Activated CD4-positive, alpha-beta T cell treated with anti-CD3 and anti-CD28 coated beads, Interleukin-2, amount 50 U/mL, for 4 hours (primary cell): ENCODE measurements around the gene RAE1.

ENCODE experiments used
- DNase-seq, 2 experiments: peaks; one replicate each; pipeline ENCODE4 v3.0.0-alpha.2; 2020

The RAE1 gene, protein sequence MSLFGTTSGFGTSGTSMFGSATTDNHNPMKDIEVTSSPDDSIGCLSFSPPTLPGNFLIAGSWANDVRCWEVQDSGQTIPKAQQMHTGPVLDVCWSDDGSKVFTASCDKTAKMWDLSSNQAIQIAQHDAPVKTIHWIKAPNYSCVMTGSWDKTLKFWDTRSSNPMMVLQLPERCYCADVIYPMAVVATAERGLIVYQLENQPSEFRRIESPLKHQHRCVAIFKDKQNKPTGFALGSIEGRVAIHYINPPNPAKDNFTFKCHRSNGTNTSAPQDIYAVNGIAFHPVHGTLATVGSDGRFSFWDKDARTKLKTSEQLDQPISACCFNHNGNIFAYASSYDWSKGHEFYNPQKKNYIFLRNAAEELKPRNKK

DNA sequence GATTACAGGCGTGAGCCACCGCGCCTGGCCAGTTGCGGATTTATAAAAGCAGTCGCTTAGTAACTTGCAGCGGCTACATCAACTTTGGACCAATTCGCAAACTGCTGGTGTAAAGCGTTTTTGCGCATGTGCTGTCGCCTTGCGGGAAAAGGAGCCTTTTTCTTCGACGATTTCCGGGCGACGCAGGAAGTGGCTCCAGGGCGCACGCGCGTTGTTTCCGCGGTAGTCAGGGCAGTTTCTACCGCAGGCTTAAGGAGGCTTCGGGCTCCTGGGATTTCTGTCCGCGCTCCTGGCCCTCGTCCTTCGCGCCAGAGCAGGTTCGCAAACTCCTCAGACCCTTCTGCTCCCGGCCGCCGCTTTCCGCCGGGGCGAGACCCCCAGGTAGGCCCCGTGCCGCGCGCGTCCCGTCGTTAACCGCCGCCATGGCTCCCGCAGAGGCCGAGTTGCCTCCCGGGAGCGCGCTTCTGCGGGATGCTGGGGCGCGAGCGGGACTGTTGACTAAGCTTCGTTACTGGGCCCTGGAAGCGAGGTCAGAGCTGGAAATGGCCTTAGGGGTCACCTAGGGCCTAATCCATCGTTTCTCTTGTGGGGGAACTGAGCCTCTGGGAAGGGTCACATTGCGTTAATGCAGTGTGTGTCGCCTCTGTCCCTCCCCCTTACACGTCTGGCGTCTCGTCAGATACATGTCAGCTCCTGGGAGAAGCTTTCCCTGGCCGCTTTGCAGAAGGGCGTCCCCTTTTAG is at the start of gene RAE1:
TSS of gene RAE1 (plus strand) at position 214 of the 742 bp plus-strand sequence. CDS start 2,784 bp downstream, outside the sequence.
- DNase-seq: peak; percentile 85 to 87

DNA sequence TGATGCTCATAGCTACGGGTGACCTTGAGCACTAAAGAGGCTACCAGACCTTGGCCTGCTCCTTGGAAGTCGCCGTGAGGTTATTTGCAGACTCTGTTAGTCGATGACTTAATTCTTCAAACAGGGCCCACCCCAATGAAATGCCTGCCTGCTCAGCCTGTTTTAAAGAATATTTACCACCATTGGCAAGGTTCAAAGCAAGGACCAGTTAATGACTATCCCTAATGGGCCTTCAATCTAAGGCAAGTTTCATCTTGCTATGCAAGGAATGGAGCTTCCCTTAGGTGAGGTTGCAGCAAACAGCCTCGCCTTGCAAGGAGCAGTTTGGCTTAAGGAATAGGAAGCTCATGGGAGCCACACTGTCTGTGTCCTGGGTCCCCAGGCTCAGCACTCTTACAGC is 44.3 kb upstream of the RAE1 start:
- no peak for DNase-seq

DNA sequence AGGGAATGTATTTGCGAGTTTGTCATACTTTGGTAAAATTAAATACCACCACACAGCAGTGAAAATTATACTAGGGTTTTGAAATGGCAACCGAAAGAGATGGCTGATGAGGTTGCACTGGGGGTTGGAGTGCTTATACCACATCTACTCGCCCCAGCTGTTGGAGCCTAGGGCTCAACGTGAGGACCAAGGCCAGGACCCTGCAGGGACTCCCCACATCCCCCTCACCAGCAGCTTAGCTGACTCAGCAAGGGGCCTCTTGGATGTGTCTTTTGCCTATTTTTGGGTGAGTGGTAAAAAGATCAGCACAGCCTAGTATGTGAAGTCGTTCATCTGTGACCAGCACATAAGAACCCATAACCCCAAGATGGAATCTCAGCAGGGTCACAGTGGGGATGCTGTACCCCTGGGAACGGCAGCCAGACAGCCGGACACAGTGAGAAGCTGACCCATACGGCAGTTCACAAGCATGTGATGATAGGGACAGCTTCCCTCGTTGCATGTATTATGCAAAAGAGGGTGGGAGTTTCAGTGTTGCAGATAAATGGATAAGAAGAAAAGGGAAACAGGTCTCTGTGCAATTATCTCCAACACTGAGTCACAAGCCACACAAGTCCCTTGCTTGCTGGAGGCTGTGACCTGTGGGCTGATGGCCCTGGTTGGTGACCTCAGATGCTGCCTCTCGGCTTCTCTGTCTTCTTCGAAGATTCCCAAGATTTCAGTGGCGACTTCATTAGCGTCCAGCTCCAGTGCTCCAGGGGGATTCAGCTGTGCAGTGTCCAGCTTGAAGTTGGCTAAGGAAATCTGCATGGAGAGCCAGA is 42.4 kb upstream of the RAE1 start:
- DNase-seq: no peak

DNA sequence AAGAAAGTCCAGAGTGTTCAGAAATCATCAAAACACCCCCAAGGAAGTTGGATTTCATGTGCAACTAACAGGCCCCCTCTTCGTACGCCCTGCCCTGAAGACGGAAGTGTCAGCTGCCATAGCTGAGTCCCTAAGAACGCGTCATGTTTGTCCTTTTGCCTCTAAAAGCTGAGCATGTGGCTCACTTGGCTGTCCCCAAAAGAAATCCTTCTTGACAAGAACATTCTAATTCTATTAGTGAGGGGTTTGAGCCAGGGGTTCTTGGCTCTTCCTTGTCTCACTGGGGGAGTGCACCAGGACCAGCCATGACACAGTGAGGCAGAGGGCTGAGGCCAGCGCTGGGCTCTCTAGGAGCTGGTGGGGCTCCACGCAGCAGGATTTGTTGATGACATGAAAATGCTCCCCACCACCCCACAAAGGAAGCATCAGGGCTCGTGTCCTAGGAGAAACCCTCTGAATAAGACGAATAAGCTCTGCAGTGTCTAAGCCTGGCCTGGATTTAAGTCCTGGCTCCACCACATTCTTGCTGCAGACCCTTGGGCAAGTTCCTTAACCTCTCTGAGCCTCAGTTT is 41.4 kb upstream of the RAE1 start:
- DNase-seq: no peak

DNA sequence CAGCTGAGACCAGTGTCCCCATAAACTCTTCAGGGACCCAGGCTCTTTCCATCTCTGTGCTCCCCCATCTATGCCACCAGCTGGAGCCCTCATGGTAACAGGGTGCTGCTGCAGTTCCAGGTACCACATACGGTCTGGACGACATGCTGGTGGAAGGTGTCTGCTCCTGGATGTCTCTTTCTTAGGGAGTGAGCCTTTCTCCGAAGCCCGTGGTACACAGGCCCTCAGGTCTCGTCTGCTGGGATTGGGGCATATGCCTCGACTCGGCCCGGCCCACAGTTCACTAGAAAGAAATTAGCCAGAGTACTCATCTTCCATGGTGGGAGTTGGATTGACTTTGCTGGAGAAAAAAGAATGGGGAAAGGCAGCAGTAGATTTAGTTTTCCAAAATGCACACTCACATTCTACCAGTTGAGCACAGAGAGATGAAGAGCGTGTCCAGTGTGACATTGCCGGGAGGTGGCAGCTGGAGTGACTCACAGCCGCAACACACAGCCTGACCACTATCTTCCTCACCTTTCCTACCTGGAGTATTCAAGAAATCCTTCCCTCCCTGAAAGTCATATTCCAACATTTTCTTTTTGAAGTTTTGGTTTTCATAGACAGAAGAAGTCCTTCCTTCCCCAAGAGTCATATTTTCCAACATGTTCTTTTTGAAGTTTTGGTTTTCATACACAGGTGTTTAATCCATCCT is 40.1 kb upstream of the RAE1 start:
- DNase-seq: no peak

DNA sequence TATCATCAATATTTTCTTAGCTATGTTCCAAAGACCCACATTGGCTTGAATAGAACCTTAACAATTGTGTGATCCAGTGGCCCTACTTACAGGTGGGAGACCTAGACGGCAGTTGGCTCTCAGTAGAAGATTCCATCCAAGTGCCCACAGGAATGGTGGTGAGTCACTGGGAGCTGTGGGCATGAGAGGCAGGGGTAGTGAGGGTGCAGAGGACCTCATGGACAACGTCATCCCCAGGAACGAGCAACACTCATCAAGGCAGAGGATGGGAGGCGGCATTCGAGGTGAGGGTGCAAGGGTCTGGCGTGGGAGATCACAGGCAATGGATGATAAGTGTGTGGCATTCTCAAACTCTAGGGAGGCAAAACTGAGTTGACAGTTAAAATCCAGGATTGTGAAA is 38.9 kb upstream of the RAE1 start:
- no peak for DNase-seq

DNA sequence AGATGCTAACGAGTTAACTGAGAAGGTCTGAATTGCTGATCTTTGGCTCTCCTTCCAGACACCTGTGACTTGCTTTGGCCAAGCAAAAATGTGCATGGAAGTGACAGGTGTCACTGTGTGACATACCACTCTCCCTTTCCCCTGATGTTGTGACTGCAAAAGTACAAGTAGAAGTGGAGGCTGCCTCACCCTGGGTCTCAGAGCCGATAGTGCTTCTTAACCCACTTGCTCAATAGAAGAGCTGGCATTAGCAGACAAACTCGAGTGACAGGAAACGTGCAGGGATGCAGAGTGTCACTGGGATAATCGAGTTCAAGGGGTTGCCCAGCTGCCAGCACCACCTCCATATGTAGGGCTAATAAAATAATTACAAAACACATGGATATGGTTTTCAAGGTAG is 37.8 kb upstream of the RAE1 start:
- no peak for DNase-seq

DNA sequence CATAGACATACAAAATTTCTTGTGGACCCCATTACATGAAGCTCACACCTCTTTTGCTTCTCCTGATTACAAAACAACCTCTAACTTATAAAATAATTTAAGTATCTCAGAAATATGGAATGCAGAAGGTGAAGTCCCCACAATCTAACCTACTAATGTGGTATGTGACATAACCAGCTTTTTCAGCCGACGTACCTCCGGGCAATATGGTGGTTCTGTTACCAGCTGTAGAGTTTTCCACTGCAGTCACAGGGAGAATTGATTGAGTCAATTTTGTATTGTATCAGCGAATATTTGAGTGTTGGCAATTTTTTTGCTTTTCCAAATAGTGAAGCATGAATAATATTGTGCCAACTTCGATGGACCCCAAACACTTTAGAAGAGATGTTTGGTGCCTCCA is 37.1 kb upstream of the RAE1 start:
- DNase-seq: no peak

DNA sequence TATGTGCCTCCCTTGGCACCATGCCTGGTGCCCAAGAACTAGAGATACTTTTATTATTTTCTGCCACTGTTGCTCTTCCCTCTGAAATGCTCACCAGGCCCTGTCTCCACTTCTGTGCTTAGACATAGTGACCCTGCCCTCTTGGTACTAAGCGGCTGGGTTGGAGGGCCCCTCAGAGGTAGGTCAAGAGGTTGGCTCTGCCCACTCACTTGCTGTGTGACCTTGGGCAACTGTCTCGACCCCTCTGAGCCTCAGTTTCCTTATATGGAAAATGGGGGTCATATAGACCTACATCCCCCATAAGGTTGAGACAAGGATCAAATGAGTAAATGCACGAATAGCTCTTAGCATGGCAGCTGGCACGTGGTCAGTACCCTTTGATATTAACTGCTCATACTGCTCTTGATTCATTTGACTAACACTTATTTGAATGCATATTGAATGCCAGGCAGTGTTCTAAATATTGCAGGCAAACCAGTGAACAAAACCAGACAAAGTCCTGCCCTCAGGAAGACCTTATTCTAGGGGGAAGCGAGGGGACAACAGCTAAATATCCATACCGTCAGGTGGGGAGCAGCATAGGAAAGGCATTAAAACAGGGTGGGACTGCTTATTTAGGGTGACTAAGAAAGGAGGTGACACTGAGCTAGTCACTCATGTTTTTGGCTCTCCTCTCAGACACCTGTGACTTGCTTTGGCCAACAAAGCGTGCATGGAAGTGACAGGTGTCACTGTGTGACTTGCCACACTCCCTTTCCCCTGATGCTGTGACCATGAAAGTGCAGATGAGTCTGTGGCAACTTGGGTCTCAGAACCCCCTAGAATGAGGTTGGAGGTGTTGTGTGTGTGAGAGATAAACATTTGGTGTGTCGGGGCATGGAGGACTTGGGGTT is 35.7 kb upstream of the RAE1 start:
- DNase-seq: no peak

DNA sequence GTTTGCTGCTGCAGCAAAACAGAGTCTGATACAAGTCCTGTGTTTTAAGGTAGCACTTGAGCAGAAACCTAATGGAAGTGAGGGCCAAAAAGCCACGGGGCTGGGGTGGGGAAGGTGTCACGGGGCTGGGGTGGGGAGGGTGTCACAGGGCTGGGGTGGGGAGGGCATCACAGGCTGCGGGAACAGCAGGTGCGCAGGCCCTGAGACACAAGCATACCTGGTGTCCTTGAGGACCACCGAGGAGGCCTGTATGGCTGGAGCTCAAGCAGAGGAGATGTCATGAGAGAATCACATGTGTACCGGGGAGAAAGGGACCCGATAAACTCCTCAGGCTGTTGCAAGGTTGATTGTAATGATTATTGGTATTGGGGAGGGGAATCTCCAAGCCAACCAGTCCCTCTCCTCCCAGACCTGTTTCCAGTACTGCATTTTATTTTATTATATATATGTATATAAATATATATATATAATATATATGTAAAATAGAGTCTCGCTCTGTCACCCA is 35.0 kb upstream of the RAE1 start:
- no peak for DNase-seq

DNA sequence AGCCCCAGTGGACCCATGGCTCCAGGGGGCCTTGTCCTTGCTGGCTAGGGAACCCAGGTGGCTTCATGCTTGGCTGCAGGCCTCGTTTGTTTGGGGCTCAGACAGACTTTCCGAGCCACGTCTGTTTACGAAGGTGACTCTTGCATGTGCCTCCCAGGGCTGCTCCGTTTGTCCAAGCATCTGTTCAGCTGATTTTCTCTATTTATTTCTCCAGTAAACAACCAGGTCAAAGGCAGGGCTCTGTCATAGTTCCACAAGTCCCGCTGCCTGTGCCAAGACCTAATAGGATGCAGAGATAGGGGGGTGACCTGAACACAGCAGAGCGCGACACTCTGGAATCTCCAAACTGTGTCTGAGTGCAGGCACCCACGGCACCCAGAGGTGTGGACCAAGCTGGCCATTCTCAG is 34.3 kb upstream of the RAE1 start:
- no peak for DNase-seq

DNA sequence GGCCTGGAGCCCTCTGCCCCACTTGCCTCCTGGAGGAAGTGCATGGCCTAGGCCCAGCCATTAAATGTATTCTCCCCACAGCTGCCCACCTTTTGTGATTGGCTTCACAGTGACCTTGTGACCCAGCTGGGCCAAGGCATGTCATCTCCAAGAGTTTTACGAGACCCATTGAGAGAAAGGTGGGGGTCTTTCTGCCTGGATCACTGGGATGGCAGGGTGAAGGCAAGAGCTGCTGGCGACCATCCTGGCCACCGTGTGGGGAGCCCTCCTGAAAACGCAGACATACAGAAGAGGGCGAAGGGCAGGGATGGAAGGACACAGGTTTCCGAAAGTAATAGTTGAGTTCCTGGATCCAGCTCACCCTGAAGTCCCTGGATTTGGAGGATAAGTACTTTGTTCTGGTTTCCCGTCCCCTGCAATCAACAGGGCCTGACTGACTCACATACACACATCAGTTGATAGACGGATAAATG is 33.7 kb upstream of the RAE1 start:
- no peak for DNase-seq

DNA sequence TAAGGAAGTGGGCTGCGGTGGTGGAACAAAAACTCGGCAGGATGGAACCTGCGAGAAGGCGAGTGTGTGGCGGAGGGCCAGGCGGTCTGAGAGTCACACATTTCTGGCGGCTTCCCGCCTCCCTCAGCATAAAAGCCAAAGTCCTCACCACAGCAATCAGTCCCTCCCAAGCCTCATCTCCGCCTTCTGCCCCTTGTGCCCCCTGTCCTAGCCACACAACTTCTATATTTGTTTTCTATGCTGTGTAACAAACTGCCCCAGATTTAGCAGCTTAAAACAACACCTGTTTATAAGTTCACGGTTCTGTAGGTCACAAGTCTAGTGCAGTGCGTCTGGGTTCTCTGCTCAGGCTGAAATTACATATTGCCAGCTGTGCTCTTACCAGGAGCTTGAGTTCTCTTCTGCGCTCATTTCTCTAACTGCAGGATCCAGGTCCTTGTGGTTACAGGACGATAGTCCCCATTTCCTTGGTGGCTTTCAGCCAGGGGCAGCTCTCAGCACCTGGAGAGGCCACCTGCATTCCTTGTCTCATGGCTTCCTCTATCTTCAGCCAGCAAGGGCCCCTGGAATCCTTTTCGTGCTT is 33.2 kb upstream of the RAE1 start:
- DNase-seq: no peak

DNA sequence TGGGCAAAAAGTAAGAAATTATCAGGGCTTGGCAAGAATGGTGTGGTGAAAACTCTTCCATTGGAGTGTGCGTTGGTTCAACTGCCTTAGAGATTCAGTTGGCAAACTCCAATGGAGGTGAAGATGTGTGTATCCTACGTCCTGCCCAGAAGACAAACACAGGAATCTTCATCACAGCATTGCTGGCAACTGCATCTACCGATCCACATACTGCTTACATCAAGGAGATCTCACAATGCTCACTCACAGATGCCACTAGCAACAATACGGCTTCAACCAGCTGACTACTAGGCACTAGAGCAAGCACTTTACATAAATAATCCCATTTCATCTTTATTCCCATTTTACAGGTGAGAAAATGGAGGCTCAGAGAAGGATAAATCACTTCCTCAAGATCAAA is 31.5 kb upstream of the RAE1 start:
- DNase-seq: no peak

DNA sequence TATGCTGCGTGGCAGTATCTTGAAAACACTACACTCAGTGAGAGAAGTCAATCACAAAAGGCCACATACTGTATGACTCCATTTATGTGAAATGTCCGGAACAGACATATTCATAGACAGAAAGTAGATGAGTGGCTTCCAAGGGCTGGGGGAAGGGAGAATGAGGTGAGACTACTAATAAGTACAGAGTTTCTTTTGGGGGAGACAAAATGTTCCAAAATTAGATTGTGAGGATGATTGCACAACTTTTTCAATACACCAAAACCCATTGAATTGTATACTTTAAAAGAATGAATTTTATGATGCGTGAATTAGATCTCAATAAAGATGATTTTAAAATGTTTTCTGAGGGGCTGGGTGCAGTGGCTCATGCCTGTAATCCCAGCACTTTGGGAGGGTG is 30.7 kb upstream of the RAE1 start:
- DNase-seq: no peak

DNA sequence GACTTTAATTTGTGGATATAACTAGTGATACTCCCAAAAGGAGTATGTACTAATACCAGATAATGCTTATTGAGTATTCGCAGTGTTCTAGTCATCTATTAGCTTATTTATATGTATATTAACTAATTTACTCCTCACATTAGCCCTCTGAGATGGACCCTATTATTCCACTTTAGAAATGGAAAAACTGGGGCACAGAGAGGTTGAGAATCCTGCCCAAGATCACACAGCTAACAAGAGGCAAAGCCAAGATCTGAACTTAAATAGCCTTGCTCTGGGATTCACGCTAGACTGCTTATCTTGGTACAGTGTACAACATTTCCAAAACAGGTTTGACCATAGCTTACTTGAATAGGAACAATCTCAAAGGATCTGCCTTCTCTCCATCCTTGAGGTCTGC is 29.9 kb upstream of the RAE1 start:
- DNase-seq: no peak

DNA sequence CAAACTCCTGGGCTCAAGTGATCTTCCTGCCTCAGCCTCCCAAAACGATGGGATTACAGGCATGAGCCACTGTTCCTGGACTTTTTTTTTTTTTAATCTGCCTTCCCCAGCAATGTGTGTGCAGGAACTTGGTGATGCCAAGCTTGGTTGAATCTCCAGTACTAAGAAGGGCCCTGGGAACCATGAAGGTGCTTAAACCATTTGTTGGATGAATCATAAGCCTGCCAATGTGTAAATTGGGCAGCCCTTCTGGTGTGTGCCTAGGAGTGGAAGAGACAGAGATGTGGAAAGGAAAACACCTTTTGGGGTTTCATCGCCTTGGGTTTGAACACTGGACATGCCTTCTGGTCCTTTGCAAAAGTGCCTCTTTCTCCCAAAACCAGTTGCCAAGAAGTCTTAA is 28.6 kb upstream of the RAE1 start:
- no peak for DNase-seq

DNA sequence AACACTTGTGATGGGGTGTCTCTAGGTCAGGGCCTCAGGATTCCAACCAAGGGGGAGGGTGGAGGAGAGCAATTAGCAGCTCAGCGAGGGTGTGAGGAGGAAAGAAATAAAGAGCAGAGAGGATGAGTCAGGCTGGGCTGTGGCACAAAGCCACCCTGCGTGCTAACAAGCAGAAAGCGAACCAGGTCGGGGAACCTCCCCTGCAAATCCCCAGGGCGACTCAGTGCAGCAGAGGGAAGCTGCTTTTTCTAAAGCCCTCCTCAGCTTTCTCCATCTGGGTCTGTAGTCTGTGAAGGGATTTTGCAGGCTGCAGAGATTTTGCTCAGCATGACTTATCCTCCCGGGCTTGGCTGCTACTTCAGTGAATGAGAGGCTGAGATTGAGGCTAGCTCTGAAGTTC is 28.0 kb upstream of the RAE1 start:
- DNase-seq: no peak

DNA sequence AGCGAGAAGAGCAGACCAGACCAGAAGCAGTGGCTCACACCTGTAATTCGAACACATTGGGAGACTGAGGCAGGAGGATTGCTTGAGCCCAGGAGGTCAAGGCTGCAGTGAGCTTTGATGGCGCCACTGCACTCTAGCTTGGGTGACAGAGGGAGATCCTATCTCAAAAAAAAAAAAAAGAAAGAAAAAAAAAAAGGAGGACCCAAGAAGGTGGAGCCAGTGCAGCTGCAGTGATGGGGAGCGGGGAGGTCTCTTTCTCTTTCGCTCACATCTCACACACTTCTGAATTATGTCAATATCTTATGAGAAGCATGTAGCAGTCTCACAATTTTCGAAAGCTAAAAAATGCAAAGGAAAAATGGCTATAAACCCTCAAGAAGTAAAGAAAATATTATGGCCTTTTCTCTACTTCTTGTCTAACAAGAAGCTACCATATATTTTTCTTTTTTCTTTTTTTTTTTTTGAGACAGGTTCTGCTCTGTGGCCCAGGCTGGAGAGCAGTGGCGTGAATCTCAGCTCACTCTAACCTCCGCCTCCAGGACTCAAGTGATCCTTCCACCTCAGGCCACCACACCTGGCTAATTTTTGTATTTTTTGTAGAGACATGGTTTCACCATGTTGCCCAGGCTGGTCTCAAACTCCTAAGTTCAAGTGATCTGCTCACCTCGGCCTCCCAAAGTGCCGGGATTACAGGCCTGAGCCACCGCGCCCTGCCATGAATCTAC is 25.3 kb upstream of the RAE1 start:
- DNase-seq: no peak
